ENCODE measurements around the gene VPS39.

The VPS39 gene

GRCh38 chr15:42137461-42138261 is 70.4 kb downstream of the VPS39 start:
- Histone ChIP-seq H3K9me2 (replicated peaks; ENCODE audit: low read depth, low read length) (no peaks in the 10 kb centered on the region), H3K36me3 (ENCODE audit: insufficient read depth, low read length) (no peaks in the 10 kb centered on the region), H4K20me1 (ENCODE audit: insufficient read depth, low read length, poor library complexity, severe bottlenecking) (no peaks in the 10 kb centered on the region), H3K27me3 (ENCODE audit: insufficient read depth, low read length, poor library complexity, severe bottlenecking) (no peaks in the 10 kb centered on the region), H3F3A (ENCODE audit: low read depth) (no peaks in the 10 kb centered on the region), H3K4me3 (ENCODE audit: low read length, poor library complexity, severe bottlenecking) (no peak overlapping the region), H3K4me2 (ENCODE audit: low read depth, low read length, poor library complexity, severe bottlenecking) (no peak overlapping the region), H3K4me1 (ENCODE audit: insufficient read depth, low read length, poor library complexity, severe bottlenecking) (no peaks in the 10 kb centered on the region), H3K79me2 (ENCODE audit: insufficient read depth, low read length) (no peaks in the 10 kb centered on the region), H3K9me3 (ENCODE audit: insufficient read depth, low read depth, low read length) (no peaks in the 10 kb centered on the region), H3K9ac (ENCODE audit: low read depth, low read length, poor library complexity, severe bottlenecking) (no peak overlapping the region), H2AFZ (ENCODE audit: low read length) (0 out of 2 replicates have a peak overlapping the region, but pooled peaks have one; percentile 16)
- TF ChIP-seq CTCF (conservative IDR thresholded peaks at IDR 0.05; ENCODE audit: low read length) (peak; percentile 77), EZH2phosphoT487 (IDR thresholded peaks at IDR 0.05; ENCODE audit: borderline replicate concordance) (no peak)

GRCh38 chr15:42136513-42136912 is 71.6 kb downstream of the VPS39 start:
- no peaks in the 10 kb centered on the region for H3K27me3 ChIP-seq (ENCODE audit: insufficient read depth, low read length, poor library complexity, severe bottlenecking)
- TF ChIP-seq CTCF (conservative IDR thresholded peaks at IDR 0.05; ENCODE audit: low read length) = no peak
- no peak for TF ChIP-seq EZH2phosphoT487 (IDR thresholded peaks at IDR 0.05; ENCODE audit: borderline replicate concordance)

GRCh38 chr15:42135351-42135750 is 72.8 kb downstream of the VPS39 start:
- Histone ChIP-seq H3K4me3 (ENCODE audit: low read length, poor library complexity, severe bottlenecking) (no peak overlapping the region), H3K4me2 (ENCODE audit: low read depth, low read length, poor library complexity, severe bottlenecking) (no peak overlapping the region), H3K79me2 (ENCODE audit: insufficient read depth, low read length) (no peaks in the 10 kb centered on the region), H3K27me3 (ENCODE audit: insufficient read depth, low read length, poor library complexity, severe bottlenecking) (no peaks in the 10 kb centered on the region), H4K20me1 (ENCODE audit: insufficient read depth, low read length, poor library complexity, severe bottlenecking) (no peaks in the 10 kb centered on the region), H3K9ac (ENCODE audit: low read depth, low read length, poor library complexity, severe bottlenecking) (no peak overlapping the region), H3K4me1 (ENCODE audit: insufficient read depth, low read length, poor library complexity, severe bottlenecking) (no peaks in the 10 kb centered on the region), H3F3A (ENCODE audit: low read depth) (no peaks in the 10 kb centered on the region), H3K36me3 (ENCODE audit: insufficient read depth, low read length) (no peaks in the 10 kb centered on the region), H2AFZ (ENCODE audit: low read length) (no peak overlapping the region), H3K9me2 (replicated peaks; ENCODE audit: low read depth, low read length) (no peaks in the 10 kb centered on the region), H3K9me3 (ENCODE audit: insufficient read depth, low read depth, low read length) (no peaks in the 10 kb centered on the region)
- no peak for TF ChIP-seq CTCF (conservative IDR thresholded peaks at IDR 0.05; ENCODE audit: low read length)
- no peak for TF ChIP-seq EZH2phosphoT487 (IDR thresholded peaks at IDR 0.05; ENCODE audit: borderline replicate concordance)

More at GRCh38 chr15:42136513-42136912, 71.6 kb downstream of the VPS39 start:
- Histone ChIP-seq H3K79me2 (ENCODE audit: insufficient read depth, low read length) (no peaks in the 10 kb centered on the region), H3K9me3 (ENCODE audit: insufficient read depth, low read depth, low read length) (no peaks in the 10 kb centered on the region), H3K36me3 (ENCODE audit: insufficient read depth, low read length) (no peaks in the 10 kb centered on the region), H4K20me1 (ENCODE audit: insufficient read depth, low read length, poor library complexity, severe bottlenecking) (no peaks in the 10 kb centered on the region), H2AFZ (ENCODE audit: low read length) (no peak overlapping the region), H3K9me2 (replicated peaks; ENCODE audit: low read depth, low read length) (no peaks in the 10 kb centered on the region), H3K4me3 (ENCODE audit: low read length, poor library complexity, severe bottlenecking) (no peak overlapping the region), H3F3A (ENCODE audit: low read depth) (no peaks in the 10 kb centered on the region), H3K9ac (ENCODE audit: low read depth, low read length, poor library complexity, severe bottlenecking) (no peak overlapping the region), H3K4me1 (ENCODE audit: insufficient read depth, low read length, poor library complexity, severe bottlenecking) (no peaks in the 10 kb centered on the region), H3K4me2 (ENCODE audit: low read depth, low read length, poor library complexity, severe bottlenecking) (no peak overlapping the region)

Data from Loucy (cell line).